ACHN (cell line): ENCODE measurements around the gene COL20A1.

Source experiments
- DNase-seq: peaks from one replicate; pipeline ENCODE4 v3.0.0-alpha.2; 2015
- in situ Hi-C: cut with HindIII; loops from 2 replicates; pipeline ENCODE4 v1.10.0; 2017; ENCODE audit warnings: low sequenced_read_pairs, low pct_ligation_motif_present, low pct_unique_long_range_greater_than_20kb

COL20A1 gene

DNA sequence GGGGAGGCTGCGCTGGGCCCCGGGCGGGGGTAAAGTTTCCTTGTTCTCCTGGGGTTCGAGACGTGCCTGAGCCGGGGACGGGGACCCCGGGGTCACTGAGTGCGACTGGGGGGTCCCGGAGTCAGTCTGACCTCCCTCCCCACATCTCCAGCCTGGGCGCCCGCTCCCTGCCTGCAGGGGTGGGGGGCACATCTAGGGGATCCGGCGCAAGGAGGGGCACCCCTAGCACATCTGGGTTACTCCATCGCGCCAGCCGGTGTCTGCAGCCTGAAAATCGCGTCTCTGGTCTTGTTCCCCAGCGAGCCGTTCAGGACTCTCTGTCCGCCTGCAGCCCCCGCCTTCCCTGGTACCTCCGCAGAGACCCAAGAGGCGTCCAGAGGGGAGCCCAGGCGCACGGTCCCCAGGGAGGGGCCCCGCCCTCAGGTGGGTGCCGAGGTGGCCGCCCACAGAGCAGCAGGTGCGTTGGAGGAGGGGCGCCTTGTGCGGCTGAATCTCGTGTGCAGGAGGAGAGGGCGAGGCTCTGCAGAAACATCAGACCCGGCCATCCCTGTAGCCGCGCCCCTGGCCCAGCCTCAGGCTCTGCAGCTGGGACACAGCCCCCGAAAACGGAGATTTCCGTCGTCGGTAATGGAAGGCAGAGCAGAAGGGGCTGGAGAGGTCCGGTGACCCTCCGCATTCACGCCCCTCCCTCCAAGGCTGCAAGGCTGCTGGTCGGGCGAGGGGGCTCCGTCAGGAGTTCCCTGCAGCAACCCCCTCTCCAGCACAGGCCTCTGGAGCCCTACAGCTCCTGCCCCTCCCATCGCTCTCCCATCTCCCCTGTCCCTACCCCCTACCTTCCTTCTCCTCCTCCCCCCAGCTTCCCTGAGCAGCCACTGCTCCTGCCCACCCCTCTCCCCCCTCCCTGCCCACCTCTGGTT, 68.8 kb downstream of the COL20A1 start:
- no peak for DNase-seq
- in situ Hi-C loops, result no loop called here

DNA sequence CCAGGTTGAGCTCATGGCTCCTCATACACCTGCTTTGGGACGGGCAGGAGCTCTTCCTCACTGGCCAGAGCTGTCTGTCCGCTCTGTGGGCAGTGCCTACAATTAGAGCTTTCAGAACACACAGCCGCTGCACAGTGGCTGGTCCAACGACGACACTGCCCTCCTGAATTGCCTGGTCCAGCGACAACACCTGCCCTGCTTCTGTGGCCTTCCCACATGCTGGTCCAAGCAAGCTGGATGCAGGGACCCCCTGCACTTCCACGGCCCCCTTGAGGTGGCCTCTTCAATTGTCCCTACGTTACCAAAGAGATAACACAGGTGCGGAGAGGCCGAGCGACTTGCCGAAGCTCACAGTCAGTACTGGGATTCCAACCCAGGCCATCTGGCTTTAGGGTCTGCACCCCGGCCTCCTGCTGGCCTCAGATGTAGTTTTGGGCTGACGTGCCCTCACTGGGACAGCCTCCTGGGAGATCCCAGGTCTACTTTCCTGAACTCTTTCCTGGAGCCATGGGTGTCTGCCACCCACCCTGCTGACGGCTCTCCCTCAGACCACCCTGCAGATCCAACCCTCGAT, 69.5 kb downstream of the COL20A1 start:
- in situ Hi-C loops, result no loop called here
- DNase-seq, result no peak

DNA sequence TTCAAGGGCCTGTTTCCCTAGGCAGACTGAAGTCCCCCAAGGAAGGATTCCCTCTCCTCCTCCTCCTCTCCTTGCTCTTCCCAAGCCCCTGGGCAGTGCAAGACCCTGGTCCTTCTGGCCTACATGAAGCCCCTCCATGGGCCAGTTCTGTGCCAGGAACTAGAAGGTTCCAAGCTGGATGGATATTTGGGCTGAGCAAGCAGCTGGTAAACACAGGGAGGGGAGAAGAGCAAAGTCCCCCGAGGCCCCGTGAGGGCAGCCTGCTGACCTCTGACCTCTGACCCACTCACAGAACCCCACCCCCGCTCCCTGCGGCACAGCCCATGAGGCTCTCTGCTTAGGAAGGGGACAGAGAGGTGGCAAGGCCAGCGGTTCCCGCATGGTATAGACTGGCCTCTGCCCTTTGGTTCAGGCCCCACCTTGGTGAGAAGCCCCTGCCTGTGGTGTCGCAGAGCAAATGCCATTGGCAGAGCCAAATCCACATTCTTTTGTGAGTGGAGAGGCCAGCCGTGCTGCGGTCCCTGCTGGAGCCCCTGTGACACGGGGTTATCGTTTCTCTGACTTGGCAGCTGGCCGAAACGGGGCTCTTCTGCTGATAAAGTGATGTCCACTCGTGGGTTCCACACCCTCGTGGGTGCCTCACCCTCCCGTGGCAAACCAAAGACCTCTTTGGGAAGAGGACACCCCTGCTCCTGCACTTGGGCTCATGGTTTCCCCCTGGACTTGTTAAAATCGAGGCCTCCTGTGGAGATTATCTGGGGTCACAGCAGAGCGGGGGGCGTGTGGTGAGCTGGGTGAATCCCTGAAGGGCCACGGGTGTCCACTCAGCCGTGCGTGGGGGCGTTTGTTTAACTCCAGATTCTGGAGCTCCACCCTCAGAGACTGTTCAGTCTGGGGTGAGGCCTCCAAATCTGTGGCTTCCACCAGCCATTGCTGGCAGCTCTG, 70.3 kb downstream of the COL20A1 start:
- in situ Hi-C loops, result no loop called here
- DNase-seq, result no peak

DNA sequence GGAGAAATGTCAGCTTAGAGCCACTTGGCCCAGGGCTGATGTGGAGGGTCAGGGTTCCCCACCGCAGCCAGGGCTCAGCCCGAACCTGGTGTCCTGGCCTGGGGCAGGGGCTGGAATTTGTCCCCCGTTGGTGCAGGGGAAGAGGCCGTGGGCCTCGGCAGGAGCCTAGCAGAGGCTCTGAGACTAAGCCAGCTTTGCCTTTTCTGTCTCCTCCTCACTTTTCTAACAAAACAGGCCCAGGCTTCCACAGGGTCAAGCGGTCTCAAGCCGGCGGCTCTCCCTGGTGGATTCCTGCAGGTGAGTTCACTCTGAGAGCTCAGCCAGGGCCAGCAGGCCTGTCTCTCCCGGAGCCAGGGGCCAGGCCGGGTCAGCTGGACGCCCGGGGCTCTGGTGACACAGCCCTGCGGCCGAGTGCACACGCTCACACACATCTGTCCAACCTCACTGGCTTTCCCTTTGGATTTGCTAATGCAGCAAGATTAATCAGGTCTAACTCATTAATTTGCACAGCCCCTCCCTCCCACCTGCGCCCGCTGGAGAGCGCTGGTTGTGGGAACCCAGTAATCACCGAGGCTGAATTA, 71.1 kb downstream of the COL20A1 start:
- in situ Hi-C loops, result no loop called here

DNA sequence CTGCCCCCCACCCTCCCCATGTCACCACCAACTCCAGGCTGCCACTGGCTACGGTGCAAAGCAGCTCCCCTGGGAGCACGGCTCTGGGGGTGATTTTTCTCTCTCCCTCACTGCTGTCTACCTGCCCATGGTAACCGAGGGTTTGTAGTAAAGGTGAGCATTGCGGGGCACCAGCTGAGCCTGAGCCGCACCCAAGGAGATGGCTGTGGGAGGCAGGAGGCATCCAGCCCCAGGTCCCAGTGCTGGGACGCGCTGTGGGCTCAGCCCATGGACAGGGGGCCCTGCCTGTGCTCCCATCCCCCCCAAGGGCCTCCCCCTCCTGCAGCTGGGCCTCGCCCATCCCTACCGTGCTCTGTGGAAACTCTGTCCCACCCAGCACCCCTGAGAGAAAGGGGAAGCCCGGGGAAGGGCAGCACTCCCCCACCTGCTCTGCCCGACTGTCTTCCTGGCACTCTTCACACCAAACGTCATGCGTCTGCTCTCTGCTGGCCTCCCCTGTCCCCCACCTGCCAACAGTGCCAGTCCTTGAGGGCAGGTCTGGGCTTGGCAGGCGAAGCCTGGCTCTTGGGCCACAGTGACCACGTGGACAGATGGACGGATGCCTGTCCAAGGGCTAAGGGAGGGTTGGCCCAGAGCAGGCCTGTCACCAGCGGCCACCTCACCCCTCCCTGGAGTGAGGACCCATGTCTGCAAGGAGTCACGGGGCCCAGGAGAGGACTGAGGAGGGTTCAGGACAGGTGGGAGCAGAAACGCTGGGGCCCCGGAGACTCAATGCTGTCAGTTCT, 72.0 kb downstream of the COL20A1 start:
- in situ Hi-C loops, result no loop called here
- no peak for DNase-seq

More for the DNA sequence above, 71.1 kb downstream of the COL20A1 start:
- no peak for DNase-seq

DNA sequence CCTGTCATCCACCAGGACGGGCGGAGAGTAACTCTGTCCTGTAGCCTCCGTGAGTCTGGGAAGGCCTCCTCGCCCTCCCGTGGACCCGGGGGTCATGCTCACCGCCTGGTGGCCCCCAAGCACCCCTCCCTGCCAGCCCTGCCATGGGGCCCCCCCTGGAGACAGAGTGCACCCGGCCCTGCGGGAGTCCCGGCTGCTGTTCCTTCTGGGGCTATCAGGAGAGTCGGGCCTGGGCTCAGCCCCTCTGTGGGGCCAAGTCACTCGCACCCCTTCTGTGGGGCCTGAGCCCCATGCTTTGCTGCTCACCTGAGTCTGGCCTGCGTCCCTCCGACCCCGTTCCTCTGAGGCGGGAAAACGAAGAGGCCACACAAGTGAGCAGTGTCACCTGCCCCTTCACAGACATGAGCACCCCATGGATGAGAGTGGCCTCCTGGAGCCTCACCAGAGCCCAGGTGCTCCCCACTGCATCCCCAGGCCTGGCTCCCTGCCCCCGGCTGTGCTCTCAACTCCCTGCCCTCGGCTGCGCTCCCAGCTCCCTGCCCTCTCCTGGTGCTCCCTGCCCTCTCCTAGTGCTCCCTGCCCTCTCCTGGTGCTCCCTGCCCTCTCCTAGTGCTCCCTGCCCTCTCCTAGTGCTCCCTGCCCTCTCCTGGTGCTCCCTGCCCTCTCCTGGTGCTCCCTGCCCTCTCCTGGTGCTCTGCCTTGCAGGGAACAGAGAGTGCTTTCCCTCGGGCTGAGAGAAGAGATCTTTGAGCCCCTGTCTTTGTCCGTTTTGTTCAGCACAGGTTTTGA, 72.8 kb downstream of the COL20A1 start:
- in situ Hi-C loops, result no loop called here
- no peak for DNase-seq

DNA sequence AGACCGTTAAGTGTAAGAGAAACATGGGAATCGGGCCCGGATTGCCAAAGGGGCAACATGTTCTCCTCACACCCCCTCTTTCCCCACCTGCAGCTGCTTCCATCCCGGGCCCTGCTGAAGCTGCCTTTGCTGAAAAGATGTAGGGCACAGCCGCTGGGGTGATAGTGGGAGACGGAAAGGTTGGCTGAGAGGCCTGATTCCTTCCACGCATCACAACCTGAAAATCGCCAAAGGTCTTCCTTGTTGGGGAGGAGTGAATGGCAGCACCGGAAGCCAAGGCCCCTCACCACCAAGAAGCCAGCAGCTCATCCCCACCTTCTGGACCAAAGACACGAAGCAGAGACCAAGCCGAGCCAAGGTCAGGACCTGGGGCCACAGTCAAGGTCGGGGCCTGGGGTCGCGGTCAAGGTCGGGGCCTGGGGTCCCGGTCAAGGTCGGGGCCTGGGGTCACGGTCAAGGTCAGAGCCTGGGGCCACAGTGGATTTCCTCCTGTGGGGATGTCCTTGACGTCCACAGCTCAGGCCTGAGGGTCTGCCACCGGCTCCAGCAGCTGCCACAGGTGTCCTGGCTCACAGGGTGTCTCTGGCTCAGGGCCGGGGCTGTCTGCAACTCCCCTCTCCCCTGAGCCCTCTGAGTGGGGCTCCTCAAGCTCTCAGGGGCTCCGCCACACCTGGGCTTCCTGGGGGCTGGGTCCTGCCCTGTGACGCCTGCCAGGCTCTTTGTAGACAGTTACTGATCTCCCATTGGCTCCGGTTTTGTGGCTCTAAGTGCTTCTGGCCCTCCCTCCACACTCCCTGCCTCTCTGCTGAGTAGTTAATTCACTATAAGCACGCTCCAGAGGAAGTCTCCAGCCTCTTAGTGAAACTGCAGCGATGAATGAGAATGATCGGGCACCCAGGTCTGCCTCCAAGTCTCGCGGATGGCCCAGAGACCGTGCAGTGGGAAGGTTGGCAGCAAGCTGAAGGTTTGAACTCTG, 73.7 kb downstream of the COL20A1 start:
- in situ Hi-C loops, result no loop called here

DNA sequence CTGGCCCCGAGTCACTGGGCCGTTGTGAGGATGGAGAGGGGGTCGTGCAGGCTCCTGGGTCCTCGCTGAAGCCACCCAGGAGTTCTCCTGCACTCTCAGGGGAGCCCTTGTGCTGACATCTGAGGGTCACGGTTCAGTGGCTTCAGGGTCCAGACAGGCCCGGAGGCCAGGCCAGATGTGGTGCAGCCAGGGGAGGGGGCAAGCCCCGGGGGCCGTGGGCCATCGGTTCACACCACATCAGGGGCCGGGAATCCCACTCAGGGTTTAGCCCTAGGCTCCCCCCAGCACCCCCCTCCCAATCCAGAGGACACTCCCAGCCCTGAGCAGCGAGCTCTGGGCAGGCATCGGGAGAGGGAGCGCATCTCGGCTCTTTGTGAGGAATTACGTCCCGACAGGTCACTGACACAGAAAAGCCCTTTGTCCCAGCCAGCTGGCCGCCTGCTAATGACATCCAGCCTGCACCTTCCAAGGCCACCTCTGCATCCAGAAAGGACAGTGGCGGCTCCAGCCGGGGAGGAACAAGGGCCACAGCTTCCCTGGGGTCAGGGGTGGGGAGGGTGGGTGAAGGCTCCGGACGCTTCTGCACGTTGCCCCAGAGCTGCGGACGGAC, 74.6 kb downstream of the COL20A1 start:
- in situ Hi-C loops, result no loop called here
- no peak for DNase-seq

More for the DNA sequence above, 73.7 kb downstream of the COL20A1 start:
- no peak for DNase-seq

DNA sequence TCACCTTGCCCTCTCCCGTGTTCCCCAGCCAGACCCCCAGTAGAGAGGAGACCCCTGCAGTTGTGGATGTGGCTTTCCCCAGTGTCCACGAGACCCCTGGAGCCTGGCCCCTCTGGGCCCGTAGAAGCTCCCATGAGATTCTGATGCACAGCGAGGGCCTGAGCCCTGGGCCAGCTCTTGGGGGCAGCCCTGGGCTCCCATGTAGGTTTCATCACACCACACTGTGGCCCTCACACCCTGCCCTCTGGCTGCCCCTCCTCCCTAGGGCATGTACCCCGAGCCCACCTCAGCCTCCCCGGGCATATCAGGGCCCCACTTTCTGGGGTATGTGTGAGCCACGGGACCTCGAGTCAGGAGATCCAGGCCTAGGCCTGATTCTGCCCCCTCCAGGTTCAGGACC, 75.2 kb downstream of the COL20A1 start:
- in situ Hi-C loops, result no loop called here

DNA sequence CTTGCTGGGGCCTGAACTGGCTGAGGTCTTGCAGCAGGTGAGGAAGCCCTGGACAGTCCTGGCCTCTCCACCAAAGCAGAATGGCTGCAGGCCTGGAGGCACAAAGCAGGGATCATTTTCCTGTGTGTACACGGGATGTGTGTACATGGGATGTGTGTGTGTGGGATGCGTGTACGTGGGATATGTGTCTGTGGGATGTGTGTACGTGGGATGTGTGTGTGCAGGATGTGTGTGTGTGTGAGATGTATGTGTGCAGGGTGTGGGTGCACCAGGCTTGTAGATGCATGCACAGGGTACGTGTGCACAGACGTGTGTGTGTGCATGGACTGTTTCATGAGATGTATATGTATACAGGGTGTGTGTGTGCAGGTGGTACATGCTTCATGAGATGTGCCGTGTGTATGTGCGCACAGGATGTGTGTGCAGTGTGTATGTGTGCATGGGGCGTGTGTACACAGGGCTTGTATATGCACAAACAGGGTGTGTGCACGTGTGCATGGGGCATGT, 76.1 kb downstream of the COL20A1 start:
- no peak for DNase-seq
- in situ Hi-C loops, result no loop called here

More for the DNA sequence above, 75.2 kb downstream of the COL20A1 start:
- DNase-seq, result no peak

DNA sequence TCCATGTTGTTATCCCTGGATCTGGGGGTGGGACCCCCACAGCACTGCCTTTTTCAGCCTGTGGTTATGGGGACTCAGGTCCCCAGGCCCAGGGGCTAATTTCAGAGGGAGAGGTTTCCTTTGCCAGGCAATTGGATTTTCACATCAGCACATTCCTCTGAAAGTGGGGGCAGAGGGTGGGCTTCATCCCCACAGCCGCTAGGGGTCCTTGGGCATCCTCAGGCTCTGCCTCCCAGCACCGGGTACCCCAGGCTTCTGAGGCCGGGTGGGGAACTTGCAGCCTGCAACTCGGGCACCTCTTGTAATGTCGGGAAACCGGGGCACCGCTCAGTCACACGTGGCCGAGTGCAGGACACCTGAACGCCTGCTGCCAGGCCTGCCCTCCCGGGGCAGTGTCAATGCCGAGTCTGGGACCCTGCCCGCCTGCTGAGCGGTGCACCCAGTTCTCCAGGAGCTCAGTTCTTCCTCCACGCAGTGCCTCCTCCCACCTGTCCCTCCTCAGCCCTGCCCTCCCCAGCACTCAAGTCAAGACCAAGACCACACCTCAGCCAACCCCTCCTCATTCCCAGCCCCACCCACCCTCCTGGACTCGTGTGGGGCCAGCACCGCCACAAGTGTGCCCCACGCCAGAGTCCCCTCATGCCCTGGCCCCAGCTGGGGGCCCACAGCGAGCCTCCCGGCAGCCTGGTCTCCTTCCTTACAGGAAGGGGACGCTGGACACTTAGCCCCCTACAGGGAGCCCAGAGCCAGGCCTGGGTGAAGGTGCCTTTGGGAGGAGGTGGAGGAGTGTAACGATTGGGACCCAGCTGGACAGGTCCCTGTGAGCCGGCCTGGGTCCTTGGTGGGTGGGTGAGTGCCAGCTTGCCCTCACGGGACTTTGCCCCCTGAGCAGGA, 77.0 kb downstream of the COL20A1 start:
- in situ Hi-C loops, result no loop called here
- no peak for DNase-seq

DNA sequence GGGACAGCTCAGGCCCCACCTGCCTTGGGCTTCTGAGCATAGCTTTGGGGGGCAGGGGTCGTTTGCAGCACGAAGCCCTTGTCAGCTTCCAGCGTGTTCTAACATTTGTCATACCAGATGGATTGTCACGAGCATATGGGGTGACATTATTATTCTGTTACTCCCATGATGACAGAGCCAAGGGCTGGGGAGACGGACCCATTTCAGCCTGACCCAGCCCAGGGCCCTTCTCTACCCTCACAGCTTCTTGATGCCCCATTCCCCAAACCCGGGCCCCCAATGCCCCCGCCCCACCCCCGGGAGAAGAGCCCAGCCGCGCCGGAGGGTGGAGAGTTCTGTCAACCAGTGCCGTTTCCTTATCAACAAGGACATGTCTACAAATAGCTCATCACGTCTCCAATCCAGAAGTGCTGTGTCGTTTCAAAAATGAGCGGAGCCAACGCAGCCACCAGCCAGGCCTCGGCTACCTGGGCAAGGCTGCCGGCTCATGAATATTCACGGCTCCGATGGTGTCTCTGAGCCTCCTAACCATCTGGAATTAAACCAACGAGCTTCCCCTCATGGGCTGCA, 77.7 kb downstream of the COL20A1 start:
- DNase-seq, result no peak
- in situ Hi-C loops, result no loop called here

DNA sequence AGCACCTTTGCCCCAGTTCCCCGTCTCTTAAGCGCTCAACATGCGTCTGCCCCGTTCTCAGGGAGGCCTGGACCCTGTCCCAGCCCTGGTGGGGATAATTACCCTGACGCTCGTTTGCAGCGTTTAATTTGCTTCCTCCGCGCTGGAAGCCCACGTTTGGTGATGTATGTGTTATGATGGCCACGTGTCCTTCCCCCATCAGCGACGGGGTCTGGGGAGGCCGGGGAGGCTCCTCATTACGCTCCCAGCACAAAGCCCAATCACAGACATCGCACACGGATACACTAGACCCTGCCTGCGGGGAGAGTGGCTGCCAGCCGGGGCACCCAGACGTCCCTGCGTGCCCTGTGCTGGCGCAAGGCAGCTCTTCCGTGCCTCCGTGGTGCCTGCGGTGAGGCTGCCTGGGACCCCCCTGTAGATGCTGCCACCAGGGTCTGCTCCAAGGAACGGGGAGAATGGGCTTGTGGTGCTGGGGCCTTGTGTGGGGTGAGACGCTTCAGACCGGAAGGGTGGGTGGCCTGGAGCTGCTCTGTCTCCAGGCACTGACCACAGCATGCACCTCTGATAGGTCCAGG, 78.4 kb downstream of the COL20A1 start:
- in situ Hi-C loops, result no loop called here
- no peak for DNase-seq
